Thyroid gland (tissue), 4 donors: ENCODE results near the gene TLE6.

ENCODE experiments used
- POLR2A ChIP-seq, 2 donors: fragments of 450-650 bp; IDR thresholded peaks; one replicate each; pipeline ENCODE4 v1.6.1; 2017; ENCODE audit warnings: antibody characterized with exemption in 2 of 2, mild to moderate bottlenecking in 2 of 2, moderate library complexity in 1 of 2
- TF ChIP-seq, protein P1 (sequence below), 6 experiments: fragments of 200-600 bp in 3 of 6; fragments of 450-650 bp in 3 of 6; sonication (generic) in 3 of 6; IDR thresholded peaks; one replicate each; pipeline ENCODE4 v1.5.1; 2016 to 2019; ENCODE audit warnings: antibody characterized with exemption in 6 of 6, mild to moderate bottlenecking in 2 of 6, inconsistent platforms in 1 of 6, moderate library complexity in 1 of 6

DNA sequence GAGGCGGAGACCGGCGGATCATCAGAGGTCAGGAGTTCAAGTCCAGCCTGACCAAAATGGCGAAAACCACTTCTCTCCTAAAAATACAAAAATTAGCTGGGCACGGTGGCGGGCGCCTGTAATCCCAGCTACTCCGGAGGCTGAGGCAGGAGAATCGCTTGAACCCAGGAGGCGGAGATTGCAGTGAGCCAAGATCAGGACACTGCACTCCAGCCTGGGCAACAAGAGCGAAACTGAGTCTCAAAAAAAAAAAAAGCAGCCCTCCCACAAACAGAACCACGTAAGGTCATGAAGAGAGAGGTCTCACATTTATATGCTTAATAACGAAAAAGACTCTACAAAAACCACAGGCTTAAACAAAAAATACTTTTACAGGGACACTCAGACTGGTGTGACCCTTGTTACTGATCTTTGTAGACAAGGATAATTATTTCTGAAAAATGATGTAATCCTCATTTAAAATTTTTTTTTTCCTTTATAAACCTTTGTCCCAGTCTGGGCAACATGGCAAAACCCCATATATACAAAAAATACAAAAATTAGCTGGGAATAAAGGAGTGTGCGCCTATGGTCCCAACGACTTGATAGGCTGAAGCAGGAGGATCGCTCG lies 31.7 kb upstream of the TLE6 start:
- TF ChIP-seq, protein P1, sequence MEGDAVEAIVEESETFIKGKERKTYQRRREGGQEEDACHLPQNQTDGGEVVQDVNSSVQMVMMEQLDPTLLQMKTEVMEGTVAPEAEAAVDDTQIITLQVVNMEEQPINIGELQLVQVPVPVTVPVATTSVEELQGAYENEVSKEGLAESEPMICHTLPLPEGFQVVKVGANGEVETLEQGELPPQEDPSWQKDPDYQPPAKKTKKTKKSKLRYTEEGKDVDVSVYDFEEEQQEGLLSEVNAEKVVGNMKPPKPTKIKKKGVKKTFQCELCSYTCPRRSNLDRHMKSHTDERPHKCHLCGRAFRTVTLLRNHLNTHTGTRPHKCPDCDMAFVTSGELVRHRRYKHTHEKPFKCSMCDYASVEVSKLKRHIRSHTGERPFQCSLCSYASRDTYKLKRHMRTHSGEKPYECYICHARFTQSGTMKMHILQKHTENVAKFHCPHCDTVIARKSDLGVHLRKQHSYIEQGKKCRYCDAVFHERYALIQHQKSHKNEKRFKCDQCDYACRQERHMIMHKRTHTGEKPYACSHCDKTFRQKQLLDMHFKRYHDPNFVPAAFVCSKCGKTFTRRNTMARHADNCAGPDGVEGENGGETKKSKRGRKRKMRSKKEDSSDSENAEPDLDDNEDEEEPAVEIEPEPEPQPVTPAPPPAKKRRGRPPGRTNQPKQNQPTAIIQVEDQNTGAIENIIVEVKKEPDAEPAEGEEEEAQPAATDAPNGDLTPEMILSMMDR (IDR thresholded peaks at IDR 0.05) = no peak
- TF ChIP-seq POLR2A (IDR thresholded peaks at IDR 0.05) = no peak
